Colonic mucosa (tissue), 4 donors: ENCODE results near the gene NRBF2. TPM values are rescaled to one million over a fixed set of nuclear protein-coding genes. Genes with fewer than 3 reads are reported as not detected.

Experiments used
- DNase-seq: peaks from one replicate; pipeline ENCODE4 v3.0.0-alpha.2; 2020
- H3K27ac ChIP-seq: fragments of 200-600 bp; one replicate; pipeline ENCODE4 v1.8.0; 2021
- H3K27me3 ChIP-seq: fragments of 200-600 bp; one replicate; pipeline ENCODE4 v1.8.0; 2021
- H3K36me3 ChIP-seq: fragments of 200-600 bp; one replicate; pipeline ENCODE4 v1.8.0; 2021
- H3K4me1 ChIP-seq: fragments of 200-600 bp; one replicate; pipeline ENCODE4 v1.8.0; 2021; ENCODE audit warnings: mild to moderate bottlenecking
- H3K4me3 ChIP-seq: fragments of 200-600 bp; one replicate; pipeline ENCODE4 v1.8.0; 2021
- H3K9ac ChIP-seq, 2 donors: one replicate each; pipeline ENCODE4 v1.7.0; 2013; ENCODE audit warnings: control low read depth in 2 of 2, low read depth in 2 of 2, low read length in 2 of 2
- H3K9me3 ChIP-seq: fragments of 200-600 bp; one replicate; pipeline ENCODE4 v1.8.0; 2021
- CTCF ChIP-seq: fragments of 200-600 bp; IDR thresholded peaks from one replicate; pipeline ENCODE4 v1.8.0; 2022; ENCODE audit warnings: antibody characterized with exemption, mild to moderate bottlenecking
- intact Hi-C: fragments of 100-400 bp; cut with DNase I; formaldehyde crosslinking; loops from one replicate; pipeline ENCODE4 v1.14.1; 2022
- total RNA-seq, 2 donors: library from RNA; stranded (reverse); fragmentation: NEBNext Ultra II Directional in 1 of 2; extraction: Animal tissue kit (Norgen Biotek cat#: 25700) in 1 of 2; gene quantifications; one replicate each; pipeline ENCODE4 v1.2.1, GENCODE V29; 2021
- donor health status: healthy.
- donor health status: DM: no; HTN: no; CAD: no.
- donor health status: DM: no; HTN: no; CAD: no.

Gene NRBF2
- total RNA-seq, 2 donors from 2014 or later = 18.7 to 34.9 TPM

DNA sequence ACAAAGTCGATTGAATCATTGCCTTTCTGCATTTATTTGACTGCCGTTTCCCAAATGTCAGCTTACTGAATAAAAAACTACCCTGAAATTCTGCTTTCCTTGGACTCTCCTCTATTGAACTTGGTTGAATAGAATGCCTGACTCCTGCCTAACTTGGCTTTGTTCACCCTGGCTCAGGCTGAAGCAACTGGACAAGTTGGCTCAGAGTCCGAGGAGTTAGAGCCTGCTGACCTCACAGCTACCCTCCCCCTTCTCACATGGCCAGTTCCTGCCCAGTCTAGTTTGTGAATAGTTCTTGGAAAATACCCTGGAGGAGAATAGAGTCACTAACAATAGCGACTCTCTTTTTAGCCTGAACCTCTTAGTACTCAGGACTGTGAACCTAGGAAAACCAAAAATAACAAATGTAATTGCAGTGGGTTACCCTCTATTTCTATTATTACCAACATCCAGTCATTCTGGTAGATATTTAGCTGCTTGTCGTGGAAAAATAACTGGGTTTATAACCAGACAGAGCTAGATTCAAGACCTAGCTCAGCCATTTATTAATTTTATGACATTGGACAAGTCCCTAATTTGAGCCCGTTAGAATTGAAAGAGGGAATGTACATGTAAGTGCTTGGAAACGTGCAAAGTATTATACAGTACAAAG, 17.3 kb upstream of the NRBF2 start:
- DNase-seq = peak; percentile 40
- Histone ChIP-seq H3K27ac (peak overlapping the region; percentile 1), H3K4me3 (no peak overlapping the region), H3K27me3 (no peaks in the 10 kb centered on the region), H3K9me3 (no peaks in the 10 kb centered on the region), H3K9ac (no peak overlapping the region), H3K36me3 (no peaks in the 10 kb centered on the region), H3K4me1 (no peaks in the 10 kb centered on the region)
- intact Hi-C loops = no loop called here
- no peak for TF ChIP-seq CTCF

- no peak for TF ChIP-seq CTCF
- no peaks in the 10 kb centered on the region for H3K9me3 ChIP-seq
- no peaks in the 10 kb centered on the region for H3K4me1 ChIP-seq
- intact Hi-C loops = no loop called here
- no peak for DNase-seq
- H3K36me3 ChIP-seq = no peaks in the 10 kb centered on the region
- H3K4me3 ChIP-seq = no peak overlapping the region
- H3K27me3 ChIP-seq = no peaks in the 10 kb centered on the region
- H3K27ac ChIP-seq = peak overlapping the region; percentile 1
- H3K9ac ChIP-seq = no peak overlapping the region
These were observed 16.6 kb upstream of the NRBF2 start for GRCh38 chr10:63116452-63117072.

DNA sequence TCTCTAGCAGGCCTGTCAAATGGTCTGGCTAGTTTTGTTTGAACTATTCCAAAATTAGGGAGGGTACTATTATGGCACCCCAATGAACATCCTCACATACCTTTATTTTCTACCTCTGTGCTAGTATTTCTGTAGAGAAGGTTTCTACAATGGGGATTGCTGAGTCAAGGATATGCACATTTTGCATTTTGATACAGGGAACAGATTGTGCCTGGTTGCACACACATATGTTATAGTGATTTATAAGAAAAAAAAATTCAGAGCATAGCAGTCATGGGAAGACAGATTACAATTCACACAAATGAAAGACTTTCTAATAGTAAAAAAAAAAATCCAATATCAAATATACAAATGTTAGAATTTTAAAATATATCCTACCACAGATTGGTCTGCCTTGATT, 14.1 kb upstream of the NRBF2 start:
- intact Hi-C loops = no loop called here
- DNase-seq = no peak
- Histone ChIP-seq H3K4me1 (no peaks in the 10 kb centered on the region), H3K9me3 (no peaks in the 10 kb centered on the region), H3K4me3 (no peak overlapping the region), H3K36me3 (no peaks in the 10 kb centered on the region), H3K27me3 (no peaks in the 10 kb centered on the region), H3K27ac (no peak overlapping the region), H3K9ac (no peak overlapping the region)
- TF ChIP-seq CTCF = no peak

GRCh38 chr10:63120554-63120953, 12.6 kb upstream of the NRBF2 start:
- DNase-seq = no peak
- Histone ChIP-seq H3K4me1 (no peaks in the 10 kb centered on the region), H3K27ac (no peak overlapping the region), H3K27me3 (no peaks in the 10 kb centered on the region), H3K9ac (no peak overlapping the region), H3K9me3 (no peaks in the 10 kb centered on the region), H3K4me3 (no peak overlapping the region), H3K36me3 (no peaks in the 10 kb centered on the region)
- intact Hi-C loops = no loop called here
- TF ChIP-seq CTCF = no peak

DNA sequence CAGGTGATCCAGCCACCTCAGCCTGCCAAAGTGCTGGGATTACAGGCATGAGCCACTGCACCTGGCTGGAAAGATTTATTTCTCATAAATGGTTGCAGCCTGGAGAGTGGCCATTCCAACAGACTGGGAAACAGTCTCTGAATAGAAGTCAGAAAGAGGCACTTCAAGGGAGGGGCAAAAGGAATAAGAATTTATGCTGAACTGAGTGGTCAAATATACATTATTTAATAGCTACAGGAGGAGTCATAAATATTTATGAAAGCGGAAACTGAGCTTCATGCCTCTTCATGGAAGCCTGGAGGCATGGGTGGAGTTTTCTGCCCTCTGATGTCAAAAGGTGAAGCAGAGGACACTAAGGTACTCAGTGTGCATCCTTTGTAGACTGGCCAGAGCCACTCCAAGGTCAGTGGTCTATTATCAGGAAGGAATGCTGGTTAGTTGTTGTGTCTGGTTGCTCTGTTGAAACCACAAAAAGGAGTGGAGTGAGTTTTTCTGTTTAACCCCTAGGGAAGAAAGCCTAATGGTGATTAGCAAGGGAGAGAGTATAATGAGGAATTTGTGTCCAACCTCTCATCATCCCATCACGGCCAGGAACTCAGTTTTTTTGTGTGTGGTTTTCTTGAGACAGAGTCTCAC, 9.3 kb upstream of the NRBF2 start:
- intact Hi-C loops = no loop called here
- no peaks in the 10 kb centered on the region for H3K9me3 ChIP-seq
- no peaks in the 10 kb centered on the region for H3K4me1 ChIP-seq
- DNase-seq = no peak
- H3K4me3 ChIP-seq = no peak overlapping the region
- no peaks in the 10 kb centered on the region for H3K36me3 ChIP-seq
- H3K27me3 ChIP-seq = no peaks in the 10 kb centered on the region
- H3K27ac ChIP-seq = no peak overlapping the region
- H3K9ac ChIP-seq = no peak overlapping the region
- no peak for TF ChIP-seq CTCF
